ENCODE data around the gene SMIM26.
"Not testable (repeated sequence)": the region's sequence is repeated elsewhere in the genome, so short reads cannot be mapped to it uniquely, and the experiment has no call there.

SMIM26 gene, protein sequence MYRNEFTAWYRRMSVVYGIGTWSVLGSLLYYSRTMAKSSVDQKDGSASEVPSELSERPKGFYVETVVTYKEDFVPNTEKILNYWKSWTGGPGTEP

DNA sequence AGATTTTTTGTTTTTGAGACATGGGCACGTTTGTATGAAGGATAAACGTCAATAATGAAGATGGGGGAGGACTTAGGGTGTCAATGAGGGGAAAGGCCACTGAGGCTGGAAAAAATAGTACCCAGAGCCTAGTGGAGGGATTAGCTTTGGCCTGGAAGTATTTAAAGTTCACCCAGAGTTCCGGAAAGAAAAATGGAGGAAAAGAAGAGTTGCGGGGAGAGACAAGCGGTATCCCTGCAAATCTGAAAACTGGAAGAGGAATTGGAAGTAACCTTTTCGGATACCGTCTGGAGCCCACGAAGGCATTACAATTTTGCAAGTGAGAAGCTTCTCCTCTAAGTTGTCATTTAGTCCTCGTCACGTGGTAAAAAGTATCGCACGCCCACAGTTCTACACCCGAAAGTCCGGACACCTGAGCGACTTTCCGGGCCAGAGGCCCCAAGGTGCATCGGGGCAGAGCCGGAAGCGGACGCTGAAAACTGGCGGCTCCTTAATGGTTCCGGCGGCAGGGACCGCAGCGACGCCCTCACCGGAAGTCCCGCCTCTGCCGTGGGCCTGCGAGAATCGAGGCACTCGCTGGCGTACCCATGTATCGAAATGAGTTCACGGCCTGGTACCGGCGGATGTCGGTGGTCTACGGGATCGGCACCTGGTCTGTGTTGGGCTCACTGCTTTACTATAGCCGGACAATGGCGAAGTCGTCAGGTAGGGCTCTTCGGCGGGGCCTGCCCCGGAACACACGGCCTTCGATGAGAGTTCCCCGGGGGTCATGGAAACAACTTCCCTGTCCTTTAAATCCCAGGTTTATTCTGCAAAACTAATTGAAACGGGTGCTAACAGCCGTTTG is at the start of gene SMIM26:
Gene SMIM26, plus strand, starts transcription at position 541 of the 847 bp plus-strand sequence. Its CDS starts 47 bp downstream, at position 588.
- DNase-seq (ENCODE audit: low read depth in 2 of 2) = peak; percentile 89 to 93

DNA sequence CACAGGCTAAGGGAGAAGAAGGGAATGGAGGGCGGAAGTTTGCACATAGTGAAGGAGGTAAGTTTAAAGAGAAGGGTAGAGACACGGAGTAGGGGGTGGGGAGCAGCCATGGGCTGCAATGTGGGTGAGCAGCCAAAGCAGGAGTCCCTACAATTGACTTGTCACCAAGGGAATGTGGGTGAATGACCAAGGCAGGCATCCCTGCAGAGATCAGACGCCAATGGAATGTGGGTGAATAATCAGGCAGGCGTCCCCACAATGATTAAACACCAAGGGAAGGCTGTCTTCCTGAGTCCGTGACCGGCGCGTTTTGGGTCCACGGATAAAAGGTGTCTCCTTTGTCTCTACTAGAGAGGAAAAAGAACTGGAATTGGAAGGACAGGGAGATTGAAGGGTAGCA is 45.2 kb upstream of the SMIM26 start:
- DNase-seq (ENCODE audit: low read depth in 2 of 2) = not testable (repeated sequence)

DNA sequence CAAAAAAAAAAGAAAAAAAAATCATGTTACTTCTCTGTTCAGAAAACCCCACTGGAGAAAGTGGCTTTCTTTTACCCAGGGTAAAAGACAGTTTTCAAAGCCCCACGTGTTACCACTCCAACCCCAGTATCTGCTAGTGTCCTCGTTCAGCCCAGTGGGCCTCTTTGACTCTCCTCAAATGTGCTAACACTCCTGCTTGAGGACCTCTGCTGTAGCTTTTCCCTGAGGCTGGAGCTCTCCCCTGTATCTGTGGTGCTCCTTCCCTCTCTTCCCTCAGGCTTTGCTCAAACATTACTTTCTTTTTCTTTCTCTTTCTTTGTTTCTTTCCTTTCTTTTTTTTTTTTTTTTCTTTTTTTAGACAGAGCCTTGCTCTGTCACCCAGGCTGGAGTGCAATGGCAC is 44.2 kb upstream of the SMIM26 start:
- no peak for DNase-seq (ENCODE audit: low read depth in 2 of 2)

GRCh38 chr20:18524646-18525045 is 42.6 kb upstream of the SMIM26 start:
- no peak for DNase-seq (ENCODE audit: low read depth in 2 of 2)

DNA sequence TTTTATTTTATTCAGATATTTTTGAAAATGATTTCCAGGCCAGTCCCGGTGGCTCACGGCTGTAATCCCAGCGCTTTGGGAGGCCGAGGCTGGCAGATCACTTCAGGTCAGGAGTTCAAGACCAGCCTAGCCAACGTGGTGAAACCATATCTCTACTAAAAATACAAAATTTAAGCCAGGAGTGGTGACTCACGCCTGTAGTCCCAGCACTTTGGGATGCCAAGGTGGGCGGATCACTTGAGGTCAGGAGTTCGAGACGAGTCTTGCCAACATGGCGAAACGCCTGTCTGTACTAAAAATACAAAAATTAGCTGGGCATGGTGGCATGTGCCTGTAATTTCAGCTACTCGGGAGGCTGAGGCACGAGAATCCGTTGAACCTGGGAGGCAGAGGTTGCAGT is 40.5 kb upstream of the SMIM26 start:
- not testable (repeated sequence) for DNase-seq (ENCODE audit: low read depth in 2 of 2)

DNA sequence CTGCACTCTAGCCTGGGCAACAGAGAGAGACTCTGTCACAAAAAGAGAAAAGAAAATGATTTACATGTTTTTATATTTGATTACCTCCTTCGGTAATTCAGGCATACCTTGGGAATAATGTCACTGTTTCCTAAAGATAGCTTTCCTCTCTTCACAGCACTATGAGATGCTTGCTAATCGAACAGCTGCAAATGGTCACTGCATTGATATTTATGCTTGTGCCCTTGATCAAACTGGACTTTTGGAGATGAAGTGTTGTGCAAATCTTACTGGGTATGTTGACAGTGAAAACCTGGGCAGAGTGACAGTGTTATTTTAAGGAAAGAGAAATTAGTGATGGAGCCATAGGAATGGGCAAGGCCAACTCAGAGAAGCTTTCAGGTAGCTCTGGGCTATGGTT is 39.9 kb upstream of the SMIM26 start:
- DNase-seq (ENCODE audit: low read depth in 2 of 2) = no peak

DNA sequence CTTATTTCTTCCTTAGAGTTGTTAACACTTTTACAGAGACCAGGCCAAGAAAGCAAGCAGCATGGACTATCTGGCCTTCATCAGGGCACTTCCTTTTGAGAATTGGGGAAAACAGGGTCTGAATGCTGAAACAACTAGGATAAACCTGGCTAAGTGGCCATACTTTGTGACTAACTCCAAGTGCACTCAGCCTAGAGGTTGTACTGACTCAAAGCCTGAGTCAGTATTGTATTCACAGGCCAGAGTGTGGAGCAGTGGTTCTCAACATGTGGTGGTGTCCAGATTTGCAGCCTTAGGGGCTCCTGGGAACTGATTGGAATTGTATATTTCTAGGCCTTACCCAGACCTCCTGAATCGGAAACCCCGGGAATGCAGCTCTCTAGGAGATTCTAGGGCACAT is 39.4 kb upstream of the SMIM26 start:
- DNase-seq (ENCODE audit: low read depth in 2 of 2) = no peak

DNA sequence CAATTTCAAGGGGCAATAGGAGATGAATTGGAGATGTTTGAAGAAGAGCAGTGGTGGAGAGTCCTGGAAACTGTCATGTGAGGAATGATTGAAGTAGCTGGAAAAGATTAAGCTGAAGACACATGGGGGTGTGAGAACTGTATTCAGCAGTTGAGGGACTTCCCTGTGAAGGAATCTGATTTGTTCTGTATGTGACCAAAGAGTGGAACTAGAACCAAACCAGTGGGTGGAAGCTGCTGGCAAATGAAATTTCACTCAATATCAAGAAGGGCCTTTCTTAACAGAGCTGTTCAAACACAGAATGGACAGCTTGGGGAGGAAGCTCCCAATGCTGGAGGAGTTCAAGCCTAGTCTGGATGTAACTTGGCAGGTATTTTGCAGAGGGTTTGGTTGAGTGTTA is 38.2 kb upstream of the SMIM26 start:
- DNase-seq (ENCODE audit: low read depth in 2 of 2) = no peak

- no peak for DNase-seq (ENCODE audit: low read depth in 2 of 2)
Measured at GRCh38 chr20:18532626-18533025, 34.6 kb upstream of the SMIM26 start.

DNA sequence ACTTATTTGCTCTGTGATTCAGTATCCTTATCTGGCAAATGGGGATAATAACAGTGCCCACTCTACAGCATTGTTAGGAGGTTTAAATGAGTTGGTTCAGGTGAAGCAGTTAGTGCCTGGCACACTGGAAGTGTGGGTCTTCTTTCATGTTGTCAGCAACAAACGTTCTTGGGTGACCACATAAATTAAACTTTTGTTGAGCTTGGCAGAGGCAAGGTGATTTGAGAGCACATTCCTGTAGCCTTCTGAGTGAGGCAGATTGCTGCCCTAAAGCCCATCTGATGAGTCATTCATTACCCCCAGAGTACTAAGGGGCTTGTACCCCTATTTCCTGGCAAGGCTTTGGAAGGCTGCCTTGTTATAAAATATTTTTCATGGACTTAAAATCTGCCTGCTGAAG is 33.7 kb upstream of the SMIM26 start:
- no peak for DNase-seq (ENCODE audit: low read depth in 2 of 2)

GRCh38 chr20:18533978-18534644 is 33.1 kb upstream of the SMIM26 start:
- no peak for DNase-seq (ENCODE audit: low read depth in 2 of 2)

- DNase-seq (ENCODE audit: low read depth in 2 of 2) = no peak
Measured at GRCh38 chr20:18537651-18538050, 29.6 kb upstream of the SMIM26 start.

GRCh38 chr20:18541741-18542140 is 25.5 kb upstream of the SMIM26 start:
- no peak for DNase-seq (ENCODE audit: low read depth in 2 of 2)

- no peak for DNase-seq (ENCODE audit: low read depth in 2 of 2)
Measured at GRCh38 chr20:18543216-18543615, 24.0 kb upstream of the SMIM26 start.

GRCh38 chr20:18543932-18544331 is 23.3 kb upstream of the SMIM26 start:
- DNase-seq (ENCODE audit: low read depth in 2 of 2) = no peak

DNA sequence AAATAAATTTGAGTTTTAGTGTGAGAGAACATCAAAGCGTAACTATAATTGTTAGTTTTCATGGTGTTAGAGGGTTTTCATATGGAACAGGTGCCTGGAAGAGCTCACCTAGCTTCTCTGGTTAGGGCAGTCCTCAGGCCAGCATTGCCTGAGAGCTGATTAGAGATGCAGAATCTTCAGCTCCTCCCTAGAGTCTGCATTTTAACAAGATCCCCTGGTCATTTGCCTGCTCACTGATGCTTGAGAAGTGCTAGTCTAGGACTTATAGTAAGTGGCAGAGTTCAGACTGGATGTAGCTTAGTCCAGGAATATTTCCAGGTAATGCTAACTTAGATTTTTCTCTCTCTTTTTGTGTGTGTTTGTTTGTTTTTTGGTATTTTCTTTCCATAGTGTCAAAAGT is 21.7 kb upstream of the SMIM26 start:
- no peak for DNase-seq (ENCODE audit: low read depth in 2 of 2)

DNA sequence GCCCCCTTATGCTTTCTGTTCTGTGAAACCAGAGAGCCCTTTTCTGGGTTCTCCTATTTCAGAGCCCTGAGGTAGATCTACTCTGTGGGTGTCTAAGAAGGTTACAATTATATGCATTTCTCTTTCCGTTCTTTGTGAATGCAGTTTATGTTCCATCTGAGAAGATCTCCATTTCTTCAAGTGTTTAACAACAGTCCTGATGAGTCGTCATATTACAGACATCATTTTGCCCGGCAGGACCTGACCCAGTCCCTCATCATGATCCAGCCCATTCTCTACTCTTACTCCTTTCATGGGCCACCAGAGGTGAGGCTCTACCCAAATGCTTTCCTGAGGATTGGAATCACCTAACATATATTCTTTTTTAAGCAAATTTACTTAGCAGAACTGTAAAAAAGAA is 18.8 kb upstream of the SMIM26 start:
- DNase-seq (ENCODE audit: low read depth in 2 of 2) = no peak

DNA sequence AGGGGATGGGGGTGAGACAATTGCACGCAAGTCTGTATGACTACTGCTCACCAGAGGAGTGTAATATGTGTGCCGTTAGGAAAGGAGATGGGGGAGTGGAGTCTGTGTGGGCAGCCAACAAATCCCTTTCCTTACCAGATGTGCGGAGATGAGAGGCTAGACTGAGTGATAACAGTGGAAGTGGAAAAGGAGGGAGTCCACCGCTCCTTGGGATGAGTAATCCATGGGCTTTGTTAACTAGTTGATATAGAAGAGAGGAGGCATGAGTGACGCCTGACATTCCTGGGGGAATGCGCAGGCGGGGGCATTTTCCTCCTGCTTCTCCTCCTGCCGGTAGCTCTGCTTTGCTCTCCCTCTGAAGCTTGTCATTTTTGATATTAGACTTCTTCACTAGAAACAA is 13.5 kb upstream of the SMIM26 start:
- no peak for DNase-seq (ENCODE audit: low read depth in 2 of 2)

DNA sequence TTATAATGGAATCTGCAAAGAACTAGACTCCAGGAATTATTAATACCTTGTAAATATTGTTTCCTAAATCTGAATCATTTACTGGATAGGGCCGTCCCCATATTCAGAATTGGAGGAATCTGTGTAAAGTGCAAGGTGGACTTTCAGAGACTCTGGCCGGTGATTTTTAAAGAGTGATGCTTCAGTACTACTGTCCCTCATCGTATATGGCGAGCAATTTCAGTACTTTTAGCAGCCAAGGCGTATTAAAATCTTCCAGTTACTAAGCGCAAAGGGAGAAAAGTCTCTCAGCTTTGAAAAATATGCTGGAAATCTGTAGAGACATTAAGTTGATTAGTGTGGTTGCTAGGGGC is 483 bp downstream of the SMIM26 start:
- DNase-seq (ENCODE audit: low read depth in 2 of 2) = no peak

DNA sequence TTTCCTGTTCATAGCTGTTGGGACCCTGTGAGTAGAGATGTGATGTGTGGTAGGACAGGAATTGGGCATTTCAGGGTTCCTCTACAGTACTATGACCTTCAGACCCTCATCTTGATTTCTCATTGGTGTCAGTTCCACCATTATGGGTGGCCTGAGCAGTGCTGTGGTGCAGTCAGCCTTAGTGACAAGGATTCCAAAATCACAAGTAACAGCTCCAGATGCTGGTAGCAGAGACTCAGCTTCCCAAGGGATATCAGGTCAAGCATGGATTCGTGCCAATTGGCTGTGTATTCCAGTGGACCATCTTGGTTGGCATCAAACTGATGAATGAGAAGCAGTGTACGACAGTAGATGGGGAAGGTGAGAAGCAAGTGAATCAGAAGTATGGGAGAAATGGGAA is 3.8 kb downstream of the SMIM26 start:
- DNase-seq (ENCODE audit: low read depth in 2 of 2) = no peak

- DNase-seq (ENCODE audit: low read depth in 2 of 2) = no peak
Measured at GRCh38 chr20:18571578-18571977, 4.3 kb downstream of the SMIM26 start.

- no peak for DNase-seq (ENCODE audit: low read depth in 2 of 2)
Measured at GRCh38 chr20:18577942-18578341, 10.7 kb downstream of the SMIM26 start.

GRCh38 chr20:18578581-18578980 is 11.3 kb downstream of the SMIM26 start:
- DNase-seq (ENCODE audit: low read depth in 2 of 2) = no peak
